CD8-positive, alpha-beta memory T cell (primary cell): Measurements from ENCODE around the gene LPP. TPM values are rescaled to one million over a fixed set of nuclear protein-coding genes. Genes with fewer than 3 reads are reported as not detected.

Experiments used
- CTCF ChIA-PET: fragments of 350-600 bp; sonication (Branson Sonifier 250); formaldehyde crosslinking; loops from one replicate; lab custom pipeline; 2021; ENCODE audit warnings: antibody characterized with exemption; lab: Charles Lee
- POLR2A ChIA-PET: fragments of 350-600 bp; sonication (Branson Sonifier 250); formaldehyde crosslinking; loops from one replicate; lab custom pipeline; 2021; ENCODE audit warnings: antibody characterized with exemption; lab: Charles Lee
- DNase-seq, 5 donors: peaks; one replicate each; pipeline versions ENCODE4 v3.0.0 to v3.0.0-alpha.2; 2020 to 2022; ENCODE audit warnings: mixed read lengths in 1 of 5
- H3K27ac ChIP-seq: one replicate; pipeline ENCODE4 v1.7.0; 2013; ENCODE audit warnings: low read depth, mild to moderate bottlenecking, low read length, moderate library complexity
- H3K27me3 ChIP-seq: 2 replicates; pipeline ENCODE4 v1.7.0; 2013; ENCODE audit warnings: low read length, mild to moderate bottlenecking; ENCODE audit not compliant: insufficient read depth, poor library complexity, severe bottlenecking
- H3K36me3 ChIP-seq: 2 replicates; pipeline ENCODE4 v1.7.0; 2013; ENCODE audit warnings: mild to moderate bottlenecking, low read length, moderate library complexity; ENCODE audit not compliant: insufficient read depth
- H3K4me1 ChIP-seq: 2 replicates; pipeline ENCODE4 v1.7.0; 2013; ENCODE audit warnings: mild to moderate bottlenecking, low read length, moderate library complexity; ENCODE audit not compliant: insufficient read depth
- H3K4me3 ChIP-seq: 2 replicates; pipeline ENCODE4 v1.7.0; 2013; ENCODE audit warnings: mild to moderate bottlenecking, low read length
- H3K9me3 ChIP-seq: 2 replicates; pipeline ENCODE4 v1.7.0; 2013; ENCODE audit warnings: mild to moderate bottlenecking, low read length
- H3K27ac Mint-ChIP-seq, 8 donors: one replicate each; pipeline ENCODE4 v1.8.0; 2020 to 2021; ENCODE audit warnings: mixed read lengths in 8 of 8, mild to moderate bottlenecking in 6 of 8, inconsistent platforms in 3 of 8, moderate library complexity in 3 of 8
- H3K27me3 Mint-ChIP-seq, 2 donors: one replicate each; pipeline ENCODE4 v1.8.0; 2020 to 2021; ENCODE audit warnings: mixed read lengths in 2 of 2, mild to moderate bottlenecking in 1 of 2, moderate library complexity in 1 of 2
- H3K36me3 Mint-ChIP-seq, 3 donors: one replicate each; pipeline ENCODE4 v1.8.0; 2020 to 2021; ENCODE audit warnings: mixed read lengths in 3 of 3, inconsistent platforms in 1 of 3, mild to moderate bottlenecking in 1 of 3
- H3K4me1 Mint-ChIP-seq, 3 donors: one replicate each; pipeline ENCODE4 v1.8.0; 2020 to 2021; ENCODE audit warnings: mixed read lengths in 3 of 3, inconsistent platforms in 1 of 3, mild to moderate bottlenecking in 1 of 3
- H3K4me3 Mint-ChIP-seq, 7 donors: one replicate each; pipeline ENCODE4 v1.8.0; 2020 to 2021; ENCODE audit warnings: mixed read lengths in 7 of 7, mild to moderate bottlenecking in 6 of 7, moderate library complexity in 4 of 7, inconsistent platforms in 2 of 7
- H3K9me3 Mint-ChIP-seq, 5 donors: one replicate each; pipeline ENCODE4 v1.8.0; 2020 to 2022; ENCODE audit warnings: mixed read lengths in 5 of 5, mild to moderate bottlenecking in 3 of 5, moderate library complexity in 2 of 5, inconsistent platforms in 1 of 5
- polyA plus RNA-seq: library from polyadenylated mRNA; unstranded; fragments of 300-500 nt; fragmentation: Illumina TruSeq; gene quantifications from one replicate; pipeline ENCODE4 v1.2.3, GENCODE V29; 2021
- total RNA-seq, 2 experiments: library from RNA; stranded (reverse); gene quantifications; one replicate each; pipeline ENCODE4 v1.2.3, GENCODE V29; 2021

LPP gene
- total and polyA plus RNA-seq, 3 experiments from 2014 or later, result 13.4 to 23.5 (median 18.0) TPM

GRCh38 chr3:188756241-188756640 is 602.3 kb downstream of the LPP start:
- no peaks in the 10 kb centered on the region for H3K27me3 Mint-ChIP-seq
- H3K27ac ChIP-seq, result no peak overlapping the region
- no peak overlapping the region for H3K27ac Mint-ChIP-seq
- H3K27me3 ChIP-seq, result no peaks in the 10 kb centered on the region
- H3K36me3 Mint-ChIP-seq, result peaks cover 2 to 12% (median 7%) of the 10 kb centered on the region in 3 donors
- no peaks in the 10 kb centered on the region for H3K9me3 ChIP-seq
- no peak overlapping the region for H3K4me3 ChIP-seq
- H3K4me1 ChIP-seq, result no peaks in the 10 kb centered on the region
- CTCF ChIA-PET, result interaction anchor here (2.1 to 15.9 kb wide), 2 partner anchors 8 to 1018 kb away, joined by 10 to 178 read pairs; no protein-coding TSS in a partner anchor
- H3K4me1 Mint-ChIP-seq, result peaks cover 3 to 19% (median 6%) of the 10 kb centered on the region in 3 donors
- POLR2A ChIA-PET, result no interaction called here
- no peaks in the 10 kb centered on the region for H3K9me3 Mint-ChIP-seq
- no peaks in the 10 kb centered on the region for H3K36me3 ChIP-seq
- no peak overlapping the region for H3K4me3 Mint-ChIP-seq
- no peak for DNase-seq

DNA sequence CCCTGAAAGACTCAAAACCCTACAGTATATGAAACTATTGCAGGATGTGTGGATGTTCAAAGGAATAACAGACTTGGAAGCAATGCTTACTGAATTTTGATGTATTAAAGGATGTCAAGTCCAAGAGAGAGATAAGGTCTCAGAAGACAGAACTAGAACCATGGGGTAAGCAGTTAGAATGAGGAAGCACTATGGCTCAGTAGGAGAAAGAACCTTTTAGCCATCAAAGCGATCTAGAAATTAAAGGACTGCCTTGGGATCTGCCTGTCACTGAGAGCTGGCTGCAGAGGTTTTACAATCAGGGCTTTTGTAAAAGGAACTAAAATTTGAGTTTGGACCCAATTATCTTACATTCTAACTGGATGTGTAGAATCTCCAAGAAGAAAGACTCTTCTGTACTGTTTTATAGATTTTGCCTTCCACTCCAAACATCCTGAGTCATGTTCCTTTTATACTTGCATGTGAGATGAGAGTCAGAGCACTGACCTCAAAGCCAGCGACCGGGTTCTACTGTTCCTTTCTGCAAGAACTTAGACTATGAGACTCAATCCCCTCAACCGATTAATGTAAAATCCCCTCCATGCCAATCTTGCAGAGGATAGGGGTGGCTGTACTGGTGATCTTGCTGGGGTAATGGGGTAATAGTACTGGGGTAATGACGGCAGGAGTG is 605.5 kb downstream of the LPP start:
- H3K4me3 Mint-ChIP-seq, result no peak overlapping the region
- no peaks in the 10 kb centered on the region for H3K9me3 ChIP-seq
- H3K27ac Mint-ChIP-seq, result peak overlapping the region in 1 of 8 donors; percentile 23
- H3K27me3 Mint-ChIP-seq, result no peaks in the 10 kb centered on the region
- no peaks in the 10 kb centered on the region for H3K27me3 ChIP-seq
- CTCF ChIA-PET, result interaction anchor here (1.4 kb wide), 1 partner anchor 1020 kb away, joined by 4 read pairs; no protein-coding TSS in a partner anchor
- H3K4me1 Mint-ChIP-seq, result peaks cover 0 to 6% (median 6%) of the 10 kb centered on the region in 3 donors
- H3K36me3 Mint-ChIP-seq, result peaks cover 5 to 20% (median 6%) of the 10 kb centered on the region in 3 donors
- H3K4me3 ChIP-seq, result no peak overlapping the region
- POLR2A ChIA-PET, result no interaction called here
- no peaks in the 10 kb centered on the region for H3K4me1 ChIP-seq
- H3K27ac ChIP-seq, result no peak overlapping the region
- no peak for DNase-seq
- no peaks in the 10 kb centered on the region for H3K9me3 Mint-ChIP-seq
- no peaks in the 10 kb centered on the region for H3K36me3 ChIP-seq

DNA sequence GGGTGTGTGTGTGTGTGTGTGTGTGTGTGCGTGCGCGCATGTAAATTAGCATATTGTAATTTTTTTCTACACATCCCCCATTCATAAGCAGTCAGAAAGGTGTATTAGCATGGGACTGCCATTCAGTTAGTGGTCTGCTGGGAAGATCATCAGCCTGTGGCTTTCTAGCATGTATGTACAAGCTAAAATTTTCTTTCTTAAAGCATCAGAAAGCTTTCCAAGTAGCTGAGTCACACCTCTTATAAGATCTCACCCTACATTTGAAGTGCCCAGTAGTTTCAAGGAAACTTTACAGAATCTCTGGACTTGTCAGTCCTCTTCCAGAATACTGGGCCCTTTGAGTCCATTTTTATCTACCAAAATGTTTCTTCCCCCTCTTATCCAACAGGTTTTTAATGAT is 606.5 kb downstream of the LPP start:
- POLR2A ChIA-PET, result no interaction called here
- no peak overlapping the region for H3K27ac Mint-ChIP-seq

GRCh38 chr3:188761439-188761838 is 607.5 kb downstream of the LPP start:
- no peaks in the 10 kb centered on the region for H3K27me3 ChIP-seq
- H3K4me1 ChIP-seq, result no peaks in the 10 kb centered on the region
- Mint-ChIP-seq H3K27me3 (no peaks in the 10 kb centered on the region), H3K36me3 (peaks cover 5 to 20% (median 7%) of the 10 kb centered on the region in 3 donors), H3K27ac (no peak overlapping the region), H3K4me3 (no peak overlapping the region), H3K9me3 (no peaks in the 10 kb centered on the region), H3K4me1 (peaks cover 0 to 6% (median 6%) of the 10 kb centered on the region in 3 donors)
- H3K27ac ChIP-seq, result no peak overlapping the region
- POLR2A ChIA-PET, result no interaction called here
- no peak for DNase-seq
- no peaks in the 10 kb centered on the region for H3K9me3 ChIP-seq
- no peaks in the 10 kb centered on the region for H3K36me3 ChIP-seq
- CTCF ChIA-PET, result no interaction called here
- H3K4me3 ChIP-seq, result no peak overlapping the region

More for the DNA sequence above, 606.5 kb downstream of the LPP start:
- no peak for DNase-seq
- no peaks in the 10 kb centered on the region for H3K27me3 ChIP-seq
- no peaks in the 10 kb centered on the region for H3K4me1 ChIP-seq
- Mint-ChIP-seq H3K27me3 (no peaks in the 10 kb centered on the region), H3K4me3 (no peak overlapping the region), H3K9me3 (no peaks in the 10 kb centered on the region), H3K4me1 (peaks cover 0 to 6% (median 6%) of the 10 kb centered on the region in 3 donors), H3K36me3 (peaks cover 5 to 20% (median 7%) of the 10 kb centered on the region in 3 donors)
- CTCF ChIA-PET, result interaction anchor here (0.6 kb wide), 1 partner anchor 461 kb away, joined by 3 read pairs; no protein-coding TSS in a partner anchor
- H3K36me3 ChIP-seq, result no peaks in the 10 kb centered on the region
- H3K27ac ChIP-seq, result no peak overlapping the region
- H3K4me3 ChIP-seq, result no peak overlapping the region
- H3K9me3 ChIP-seq, result no peaks in the 10 kb centered on the region

DNA sequence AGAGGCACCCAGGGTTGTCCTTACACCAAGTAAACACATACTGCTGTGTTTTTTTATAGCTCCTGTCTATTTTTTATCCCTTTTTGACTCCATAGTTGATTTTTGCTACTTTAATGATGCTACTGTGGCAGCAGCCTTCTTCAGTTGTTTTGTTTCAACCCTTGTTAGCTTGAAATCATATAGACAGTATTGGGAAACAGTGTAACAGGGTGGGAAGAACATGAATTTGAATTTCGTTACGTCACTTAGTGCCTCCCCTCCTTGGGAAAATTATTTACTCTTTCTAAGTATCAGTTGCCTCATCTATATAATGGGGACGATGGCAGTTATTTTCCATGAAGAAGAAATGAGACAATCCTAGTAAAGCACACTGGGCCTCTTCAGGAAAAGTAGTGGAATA is 608.0 kb downstream of the LPP start:
- Mint-ChIP-seq H3K4me1 (peaks cover 0 to 6% (median 6%) of the 10 kb centered on the region in 3 donors), H3K9me3 (no peaks in the 10 kb centered on the region), H3K36me3 (peaks cover 5 to 20% (median 7%) of the 10 kb centered on the region in 3 donors), H3K27me3 (no peaks in the 10 kb centered on the region), H3K27ac (no peak overlapping the region), H3K4me3 (no peak overlapping the region)
- Histone ChIP-seq H3K27ac (no peak overlapping the region), H3K4me1 (no peaks in the 10 kb centered on the region), H3K27me3 (no peaks in the 10 kb centered on the region), H3K36me3 (no peaks in the 10 kb centered on the region), H3K9me3 (no peaks in the 10 kb centered on the region), H3K4me3 (no peak overlapping the region)
- DNase-seq, result no peak
- ChIA-PET POLR2A (no interaction called here), CTCF (no interaction called here)

DNA sequence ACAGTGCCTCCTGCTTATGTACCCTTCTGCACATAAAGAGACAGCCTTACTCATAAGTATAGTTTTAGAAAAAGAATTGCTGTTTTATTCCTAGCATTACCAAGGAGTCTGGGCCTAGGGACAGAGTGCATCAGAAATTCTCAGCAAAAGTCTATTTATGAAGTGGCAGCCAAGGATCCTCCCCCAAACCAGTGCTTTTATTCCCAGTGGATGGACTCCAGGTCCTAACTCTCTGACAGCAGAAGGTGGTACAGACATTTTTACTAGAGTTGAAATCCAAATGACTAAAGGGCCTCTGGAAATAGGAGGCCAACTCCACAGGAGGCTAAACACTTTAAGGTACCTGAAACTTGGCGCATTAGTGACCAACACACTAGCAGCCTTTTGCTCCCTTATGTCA is 610.7 kb downstream of the LPP start:
- Mint-ChIP-seq H3K4me1 (no peaks in the 10 kb centered on the region), H3K27ac (peak overlapping the region in 1 of 8 donors; percentile 6), H3K4me3 (no peak overlapping the region), H3K9me3 (no peaks in the 10 kb centered on the region), H3K27me3 (no peaks in the 10 kb centered on the region), H3K36me3 (peaks cover 5 to 17% (median 7%) of the 10 kb centered on the region in 3 donors)
- Histone ChIP-seq H3K4me3 (no peak overlapping the region), H3K9me3 (no peaks in the 10 kb centered on the region), H3K27ac (no peak overlapping the region), H3K36me3 (no peaks in the 10 kb centered on the region), H3K4me1 (no peaks in the 10 kb centered on the region), H3K27me3 (no peaks in the 10 kb centered on the region)
- DNase-seq, result no peak
- POLR2A ChIA-PET, result no interaction called here
- CTCF ChIA-PET, result no interaction called here

- ChIA-PET POLR2A (no interaction called here), CTCF (interaction anchor here (0.6 to 1.2 kb wide), 2 partner anchors 21 to 272 kb away, joined by 3 read pairs; no protein-coding TSS in a partner anchor)
- Histone ChIP-seq H3K36me3 (no peaks in the 10 kb centered on the region), H3K4me1 (no peaks in the 10 kb centered on the region), H3K9me3 (no peaks in the 10 kb centered on the region), H3K27ac (no peak overlapping the region), H3K4me3 (no peak overlapping the region), H3K27me3 (no peaks in the 10 kb centered on the region)
- Mint-ChIP-seq H3K9me3 (no peaks in the 10 kb centered on the region), H3K4me1 (no peaks in the 10 kb centered on the region), H3K27ac (no peak overlapping the region), H3K4me3 (no peak overlapping the region), H3K36me3 (peaks cover 0 to 2% (median 0%) of the 10 kb centered on the region in 3 donors), H3K27me3 (no peaks in the 10 kb centered on the region)
- no peak for DNase-seq
These were observed 615.9 kb downstream of the LPP start for GRCh38 chr3:188769831-188770230.

DNA sequence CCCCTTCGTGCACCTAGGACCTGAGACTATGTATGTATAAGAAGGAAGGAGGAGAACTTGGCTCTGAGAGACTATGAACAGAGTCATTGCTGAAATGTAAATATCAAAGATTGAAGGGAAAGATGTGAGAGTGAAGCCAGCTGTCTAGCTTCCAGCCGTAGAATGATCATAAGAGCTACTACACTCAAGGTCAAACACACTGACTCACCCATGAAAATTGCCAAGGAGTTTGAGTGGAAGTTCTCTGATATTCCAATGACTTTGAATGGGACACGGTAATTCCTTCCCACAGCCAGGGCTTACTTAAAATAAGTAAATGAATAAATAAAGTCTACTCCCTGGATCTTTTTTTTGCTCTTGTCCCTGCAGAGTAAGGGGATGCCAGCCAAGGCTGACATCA is 618.9 kb downstream of the LPP start:
- Histone ChIP-seq H3K27ac (no peak overlapping the region), H3K4me3 (no peak overlapping the region), H3K27me3 (no peaks in the 10 kb centered on the region), H3K4me1 (no peaks in the 10 kb centered on the region), H3K36me3 (no peaks in the 10 kb centered on the region), H3K9me3 (no peaks in the 10 kb centered on the region)
- ChIA-PET POLR2A (no interaction called here), CTCF (no interaction called here)
- H3K4me1 Mint-ChIP-seq, result no peaks in the 10 kb centered on the region
- peaks cover 0 to 2% (median 0%) of the 10 kb centered on the region in 3 donors for H3K36me3 Mint-ChIP-seq
- H3K27me3 Mint-ChIP-seq, result no peaks in the 10 kb centered on the region
- H3K27ac Mint-ChIP-seq, result peak overlapping the region in 2 of 8 donors; percentile 13 to 37
- H3K4me3 Mint-ChIP-seq, result no peak overlapping the region
- DNase-seq, result no peak
- no peaks in the 10 kb centered on the region for H3K9me3 Mint-ChIP-seq
